HepG2 (cell line): ENCODE results near the gene RAP1GAP2.

Experiments
- ARNT ChIP-seq: fragments of 450-650 bp; IDR thresholded peaks from 2 replicates; pipeline ENCODE4 v1.6.1; 2017
- CTCF ChIP-seq: sonication (generic); formaldehyde crosslinking; IDR thresholded peaks from 2 replicates; pipeline ENCODE4 v1.5.0; 2020; ENCODE audit warnings: mild to moderate bottlenecking, missing genetic modification reagents, moderate library complexity
- FOXK1 ChIP-seq: sonication (generic); formaldehyde crosslinking; IDR thresholded peaks from 2 replicates; pipeline ENCODE4 v1.4.0; 2020; ENCODE audit warnings: low read depth, missing genetic modification reagents, borderline replicate concordance
- KLF16 ChIP-seq, 2 experiments: sonication (generic) in 1 of 2; formaldehyde crosslinking in 1 of 2; IDR thresholded peaks; 2 replicates each; pipeline versions ENCODE4 v1.6.1 to v1.8.0; 2016 to 2023; ENCODE audit warnings: missing genetic modification reagents in 2 of 2, missing compliant biosample characterization in 1 of 2
- NFE2L1 ChIP-seq: sonication (generic); formaldehyde crosslinking; IDR thresholded peaks from 2 replicates; pipeline ENCODE4 v1.4.0; 2020; ENCODE audit warnings: missing genetic modification reagents, mild to moderate bottlenecking, borderline replicate concordance
- POLR2AphosphoS5 ChIP-seq: IDR thresholded peaks from 2 replicates; pipeline ENCODE4 v1.6.1; 2012; ENCODE audit warnings: low read depth, low read length
- ZNF274 ChIP-seq: sonication (generic); formaldehyde crosslinking; IDR thresholded peaks from 2 replicates; pipeline ENCODE4 v1.5.1; 2020; ENCODE audit warnings: mild to moderate bottlenecking, missing genetic modification reagents
- ZZZ3 ChIP-seq: sonication (generic); formaldehyde crosslinking; IDR thresholded peaks from 2 replicates; pipeline ENCODE4 v1.4.0; 2020; ENCODE audit warnings: missing genetic modification reagents, mild to moderate bottlenecking, borderline replicate concordance
- TF ChIP-seq, protein P1 (sequence below), 2 experiments: IDR thresholded peaks; 2 replicates each; pipeline ENCODE4 v1.6.1; 2011 to 2012; ENCODE audit warnings: low read length in 2 of 2, borderline replicate concordance in 1 of 2, low read depth in 1 of 2, mild to moderate bottlenecking in 1 of 2, moderate library complexity in 1 of 2

GRCh38 chr17:2809337-2809736, 13.1 kb downstream of the RAP1GAP2 start:
- TF ChIP-seq ZZZ3 (CRISPR knock-in tag), result no peak
- no peak for TF ChIP-seq ARNT
- TF ChIP-seq, protein P1, sequence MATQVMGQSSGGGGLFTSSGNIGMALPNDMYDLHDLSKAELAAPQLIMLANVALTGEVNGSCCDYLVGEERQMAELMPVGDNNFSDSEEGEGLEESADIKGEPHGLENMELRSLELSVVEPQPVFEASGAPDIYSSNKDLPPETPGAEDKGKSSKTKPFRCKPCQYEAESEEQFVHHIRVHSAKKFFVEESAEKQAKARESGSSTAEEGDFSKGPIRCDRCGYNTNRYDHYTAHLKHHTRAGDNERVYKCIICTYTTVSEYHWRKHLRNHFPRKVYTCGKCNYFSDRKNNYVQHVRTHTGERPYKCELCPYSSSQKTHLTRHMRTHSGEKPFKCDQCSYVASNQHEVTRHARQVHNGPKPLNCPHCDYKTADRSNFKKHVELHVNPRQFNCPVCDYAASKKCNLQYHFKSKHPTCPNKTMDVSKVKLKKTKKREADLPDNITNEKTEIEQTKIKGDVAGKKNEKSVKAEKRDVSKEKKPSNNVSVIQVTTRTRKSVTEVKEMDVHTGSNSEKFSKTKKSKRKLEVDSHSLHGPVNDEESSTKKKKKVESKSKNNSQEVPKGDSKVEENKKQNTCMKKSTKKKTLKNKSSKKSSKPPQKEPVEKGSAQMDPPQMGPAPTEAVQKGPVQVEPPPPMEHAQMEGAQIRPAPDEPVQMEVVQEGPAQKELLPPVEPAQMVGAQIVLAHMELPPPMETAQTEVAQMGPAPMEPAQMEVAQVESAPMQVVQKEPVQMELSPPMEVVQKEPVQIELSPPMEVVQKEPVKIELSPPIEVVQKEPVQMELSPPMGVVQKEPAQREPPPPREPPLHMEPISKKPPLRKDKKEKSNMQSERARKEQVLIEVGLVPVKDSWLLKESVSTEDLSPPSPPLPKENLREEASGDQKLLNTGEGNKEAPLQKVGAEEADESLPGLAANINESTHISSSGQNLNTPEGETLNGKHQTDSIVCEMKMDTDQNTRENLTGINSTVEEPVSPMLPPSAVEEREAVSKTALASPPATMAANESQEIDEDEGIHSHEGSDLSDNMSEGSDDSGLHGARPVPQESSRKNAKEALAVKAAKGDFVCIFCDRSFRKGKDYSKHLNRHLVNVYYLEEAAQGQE (IDR thresholded peaks at IDR 0.05; ENCODE audit: borderline replicate concordance in 1 of 2, low read depth in 1 of 2, low read length in 2 of 2), result no peak
- no peak for TF ChIP-seq CTCF (CRISPR knock-in tag)
- TF ChIP-seq ZNF274 (CRISPR knock-in tag), result no peak
- no peak for TF ChIP-seq NFE2L1 (CRISPR knock-in tag)
- TF ChIP-seq POLR2AphosphoS5, result no peak
- TF ChIP-seq FOXK1 (CRISPR knock-in tag), result no peak
- TF ChIP-seq KLF16 (CRISPR knock-in tag; IDR thresholded peaks at IDR 0.05), result no peak
